ENCODE results near the gene KRTAP20-1.

The KRTAP20-1 gene, protein sequence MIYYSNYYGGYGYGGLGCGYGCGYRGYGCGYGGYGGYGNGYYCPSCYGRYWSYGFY

GRCh38 chr21:30616125-30616524, at the start of gene KRTAP20-1:
KRTAP20-1 (plus strand) TSS chr21:30616425; CDS start chr21:30616455, 30 bp downstream.
- TF ChIP-seq SUZ12 (IDR thresholded peaks at IDR 0.05; ENCODE audit: extremely low read depth, insufficient read depth, insufficient read length): no peak
- TF ChIP-seq ZNF274 (IDR thresholded peaks at IDR 0.05; ENCODE audit: low read depth, low read length): no peak
- TF ChIP-seq YY1 (IDR thresholded peaks at IDR 0.05; ENCODE audit: insufficient read depth, insufficient read length): no peak
- H3K36me3 ChIP-seq (ENCODE audit: insufficient read depth, insufficient read length, low read length): no peaks in the 10 kb centered on the region

GRCh38 chr21:30567617-30568016, 48.6 kb upstream of the KRTAP20-1 start:
- Histone ChIP-seq H3K9me3 (ENCODE audit: insufficient read depth, low read length) (no peaks in the 10 kb centered on the region), H3K36me3 (ENCODE audit: insufficient read depth, insufficient read length, low read length) (no peaks in the 10 kb centered on the region), H3K27me3 (ENCODE audit: insufficient read depth, insufficient read length) (no peaks in the 10 kb centered on the region), H3K4me1 (ENCODE audit: insufficient read depth, insufficient read length) (no peaks in the 10 kb centered on the region), H3K9ac (ENCODE audit: insufficient read length, low read depth) (no peak overlapping the region), H3K4me3 (ENCODE audit: insufficient read length, low read depth) (no peak overlapping the region)
- DNase-seq (ENCODE audit: low read depth, low spot score): no peak
- no peak for TF ChIP-seq YY1 (IDR thresholded peaks at IDR 0.05; ENCODE audit: insufficient read depth, insufficient read length)
- TF ChIP-seq SUZ12 (IDR thresholded peaks at IDR 0.05; ENCODE audit: extremely low read depth, insufficient read depth, insufficient read length): no peak
- no peak for TF ChIP-seq ZNF274 (IDR thresholded peaks at IDR 0.05; ENCODE audit: low read depth, low read length)

More at GRCh38 chr21:30616125-30616524, at the start of gene KRTAP20-1:
- Histone ChIP-seq H3K4me3 (ENCODE audit: insufficient read length, low read depth) (no peak within 1 kb of the TSS), H3K9ac (ENCODE audit: insufficient read length, low read depth) (no peak within 1 kb of the TSS), H3K27me3 (ENCODE audit: insufficient read depth, insufficient read length) (no peaks in the 10 kb centered on the region), H3K4me1 (ENCODE audit: insufficient read depth, insufficient read length) (no peaks in the 10 kb centered on the region), H3K9me3 (ENCODE audit: insufficient read depth, low read length) (no peaks in the 10 kb centered on the region)
- no peak for DNase-seq (ENCODE audit: low read depth, low spot score)

DNA sequence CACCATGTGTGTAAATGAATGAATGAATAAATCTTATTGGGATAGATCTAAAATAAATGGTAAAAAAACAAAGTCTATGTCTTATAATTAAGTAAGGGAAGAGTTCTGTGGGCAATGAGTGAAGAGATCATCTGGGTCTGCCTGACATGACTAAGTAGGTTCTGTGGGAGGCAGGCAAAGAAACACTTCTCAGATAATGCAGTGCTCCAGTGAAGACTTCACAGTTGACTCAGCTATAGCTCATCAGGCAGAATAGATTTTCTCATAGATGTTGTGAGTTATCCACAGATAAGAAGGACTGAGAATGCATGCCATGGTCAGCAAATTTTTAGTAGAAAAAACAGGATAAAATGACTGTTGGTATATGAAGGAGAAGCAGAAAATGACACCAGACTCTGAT, 38.5 kb upstream of the KRTAP20-1 start:
- H3K27me3 ChIP-seq (ENCODE audit: insufficient read depth, insufficient read length): no peaks in the 10 kb centered on the region
- no peaks in the 10 kb centered on the region for H3K4me1 ChIP-seq (ENCODE audit: insufficient read depth, insufficient read length)
- TF ChIP-seq SUZ12 (IDR thresholded peaks at IDR 0.05; ENCODE audit: extremely low read depth, insufficient read depth, insufficient read length): no peak
- no peak for TF ChIP-seq ZNF274 (IDR thresholded peaks at IDR 0.05; ENCODE audit: low read depth, low read length)
- TF ChIP-seq YY1 (IDR thresholded peaks at IDR 0.05; ENCODE audit: insufficient read depth, insufficient read length): no peak
- H3K9me3 ChIP-seq (ENCODE audit: insufficient read depth, low read length): no peaks in the 10 kb centered on the region
- H3K4me3 ChIP-seq (ENCODE audit: insufficient read length, low read depth): no peak overlapping the region
- no peak overlapping the region for H3K9ac ChIP-seq (ENCODE audit: insufficient read length, low read depth)
- no peaks in the 10 kb centered on the region for H3K36me3 ChIP-seq (ENCODE audit: insufficient read depth, insufficient read length, low read length)
- no peak for DNase-seq (ENCODE audit: low read depth, low spot score)

GRCh38 chr21:30579346-30579745, 36.9 kb upstream of the KRTAP20-1 start:
- no peak for TF ChIP-seq ZNF274 (IDR thresholded peaks at IDR 0.05; ENCODE audit: low read depth, low read length)
- TF ChIP-seq YY1 (IDR thresholded peaks at IDR 0.05; ENCODE audit: insufficient read depth, insufficient read length): no peak
- no peak for TF ChIP-seq SUZ12 (IDR thresholded peaks at IDR 0.05; ENCODE audit: extremely low read depth, insufficient read depth, insufficient read length)
- peak; percentile 16 for DNase-seq (ENCODE audit: low read depth, low spot score)
- no peaks in the 10 kb centered on the region for H3K9me3 ChIP-seq (ENCODE audit: insufficient read depth, low read length)
- no peaks in the 10 kb centered on the region for H3K4me1 ChIP-seq (ENCODE audit: insufficient read depth, insufficient read length)
- H3K4me3 ChIP-seq (ENCODE audit: insufficient read length, low read depth): no peak overlapping the region
- H3K9ac ChIP-seq (ENCODE audit: insufficient read length, low read depth): no peak overlapping the region
- H3K27me3 ChIP-seq (ENCODE audit: insufficient read depth, insufficient read length): no peaks in the 10 kb centered on the region
- H3K36me3 ChIP-seq (ENCODE audit: insufficient read depth, insufficient read length, low read length): no peaks in the 10 kb centered on the region

DNA sequence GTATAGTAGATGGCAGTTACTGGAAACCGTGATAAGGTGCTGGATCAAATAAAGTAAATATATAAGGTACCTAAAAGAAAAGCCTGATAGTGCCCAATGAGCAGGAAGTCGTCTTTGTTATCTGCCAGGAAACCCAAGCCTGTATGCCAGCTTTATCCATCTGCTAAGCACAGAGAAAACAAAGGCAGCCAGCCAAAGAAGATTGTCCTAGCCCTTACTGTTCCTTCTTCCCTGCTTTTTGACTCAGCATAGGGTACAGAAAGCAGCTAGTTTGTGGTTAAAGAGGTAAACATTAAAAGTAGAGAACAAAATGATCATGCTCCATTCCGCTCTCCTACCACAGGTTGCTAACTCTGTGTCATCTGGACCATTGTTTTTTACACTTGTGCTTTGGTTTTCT, 36.1 kb upstream of the KRTAP20-1 start:
- no peak for TF ChIP-seq SUZ12 (IDR thresholded peaks at IDR 0.05; ENCODE audit: extremely low read depth, insufficient read depth, insufficient read length)
- no peak for TF ChIP-seq ZNF274 (IDR thresholded peaks at IDR 0.05; ENCODE audit: low read depth, low read length)
- TF ChIP-seq YY1 (IDR thresholded peaks at IDR 0.05; ENCODE audit: insufficient read depth, insufficient read length): no peak
- no peak for DNase-seq (ENCODE audit: low read depth, low spot score)
- Histone ChIP-seq H3K4me3 (ENCODE audit: insufficient read length, low read depth) (no peak overlapping the region), H3K36me3 (ENCODE audit: insufficient read depth, insufficient read length, low read length) (no peaks in the 10 kb centered on the region), H3K9me3 (ENCODE audit: insufficient read depth, low read length) (no peaks in the 10 kb centered on the region), H3K27me3 (ENCODE audit: insufficient read depth, insufficient read length) (no peaks in the 10 kb centered on the region), H3K9ac (ENCODE audit: insufficient read length, low read depth) (no peak overlapping the region), H3K4me1 (ENCODE audit: insufficient read depth, insufficient read length) (no peaks in the 10 kb centered on the region)

GRCh38 chr21:30582870-30583269, 33.4 kb upstream of the KRTAP20-1 start:
- Histone ChIP-seq H3K4me1 (ENCODE audit: insufficient read depth, insufficient read length) (no peaks in the 10 kb centered on the region), H3K36me3 (ENCODE audit: insufficient read depth, insufficient read length, low read length) (no peaks in the 10 kb centered on the region), H3K9ac (ENCODE audit: insufficient read length, low read depth) (no peak overlapping the region), H3K4me3 (ENCODE audit: insufficient read length, low read depth) (no peak overlapping the region), H3K27me3 (ENCODE audit: insufficient read depth, insufficient read length) (no peaks in the 10 kb centered on the region), H3K9me3 (ENCODE audit: insufficient read depth, low read length) (no peaks in the 10 kb centered on the region)
- DNase-seq (ENCODE audit: low read depth, low spot score): no peak
- TF ChIP-seq ZNF274 (IDR thresholded peaks at IDR 0.05; ENCODE audit: low read depth, low read length) (no peak), SUZ12 (IDR thresholded peaks at IDR 0.05; ENCODE audit: extremely low read depth, insufficient read depth, insufficient read length) (no peak), YY1 (IDR thresholded peaks at IDR 0.05; ENCODE audit: insufficient read depth, insufficient read length) (no peak)

DNA sequence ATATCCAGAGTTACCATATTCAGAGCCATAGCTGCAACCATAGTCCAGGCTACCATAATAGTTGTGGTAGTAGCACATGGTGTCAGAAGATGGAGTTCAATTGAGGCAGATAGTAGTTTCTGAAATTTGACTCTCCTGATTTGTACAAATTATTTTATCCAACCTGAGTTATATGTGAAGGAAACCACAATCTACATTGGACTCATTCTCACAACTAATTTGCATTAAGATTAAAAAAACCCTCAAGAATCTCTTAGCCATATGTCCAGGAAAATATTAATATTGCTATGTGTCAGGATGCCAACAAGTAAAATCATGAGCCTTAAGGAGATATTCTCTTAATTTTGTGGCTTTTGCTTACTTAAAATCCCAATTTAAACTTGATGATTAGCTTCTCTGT, 25.9 kb upstream of the KRTAP20-1 start, which contains the start of gene KRTAP22-2:
Gene KRTAP22-2, minus strand, starts transcription at position 101 of the 400 bp plus-strand sequence.
- no peaks in the 10 kb centered on the region for H3K36me3 ChIP-seq (ENCODE audit: insufficient read depth, insufficient read length, low read length)
- H3K27me3 ChIP-seq (ENCODE audit: insufficient read depth, insufficient read length): no peaks in the 10 kb centered on the region
- TF ChIP-seq YY1 (IDR thresholded peaks at IDR 0.05; ENCODE audit: insufficient read depth, insufficient read length) (no peak), SUZ12 (IDR thresholded peaks at IDR 0.05; ENCODE audit: extremely low read depth, insufficient read depth, insufficient read length) (no peak), ZNF274 (IDR thresholded peaks at IDR 0.05; ENCODE audit: low read depth, low read length) (no peak)
- H3K4me3 ChIP-seq (ENCODE audit: insufficient read length, low read depth): no peak within 1 kb of the TSS
- no peaks in the 10 kb centered on the region for H3K9me3 ChIP-seq (ENCODE audit: insufficient read depth, low read length)
- no peaks in the 10 kb centered on the region for H3K4me1 ChIP-seq (ENCODE audit: insufficient read depth, insufficient read length)
- H3K9ac ChIP-seq (ENCODE audit: insufficient read length, low read depth): no peak within 1 kb of the TSS
- DNase-seq (ENCODE audit: low read depth, low spot score): no peak
